Epidermal melanocyte (primary cell): ENCODE results near the gene AUTS2.

Source experiments
- DNase-seq: peaks from one replicate; pipeline ENCODE4 v3.0.0; 2011; ENCODE audit warnings: low spot score; ENCODE audit not compliant: insufficient read length

AUTS2 gene

DNA sequence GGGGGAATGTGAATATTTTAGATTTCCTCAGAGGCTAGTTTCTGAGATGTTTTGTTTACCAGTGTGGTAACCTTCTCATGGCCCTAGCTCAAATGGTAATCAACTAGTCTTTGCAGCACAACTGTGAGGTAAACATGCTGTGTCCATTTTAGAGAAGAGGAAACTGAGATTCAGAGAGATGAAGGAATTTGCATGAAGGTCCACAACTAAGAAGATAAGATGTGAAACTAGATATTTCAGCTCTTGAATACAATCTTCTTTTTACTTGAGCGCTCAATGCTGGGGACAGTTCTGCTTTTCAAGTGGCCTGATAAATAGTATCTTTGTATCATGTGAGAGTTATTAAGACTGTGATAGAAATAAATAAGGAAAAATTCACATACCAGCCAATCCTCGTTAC, 245.4 kb downstream of the AUTS2 start:
- DNase-seq, result no peak

DNA sequence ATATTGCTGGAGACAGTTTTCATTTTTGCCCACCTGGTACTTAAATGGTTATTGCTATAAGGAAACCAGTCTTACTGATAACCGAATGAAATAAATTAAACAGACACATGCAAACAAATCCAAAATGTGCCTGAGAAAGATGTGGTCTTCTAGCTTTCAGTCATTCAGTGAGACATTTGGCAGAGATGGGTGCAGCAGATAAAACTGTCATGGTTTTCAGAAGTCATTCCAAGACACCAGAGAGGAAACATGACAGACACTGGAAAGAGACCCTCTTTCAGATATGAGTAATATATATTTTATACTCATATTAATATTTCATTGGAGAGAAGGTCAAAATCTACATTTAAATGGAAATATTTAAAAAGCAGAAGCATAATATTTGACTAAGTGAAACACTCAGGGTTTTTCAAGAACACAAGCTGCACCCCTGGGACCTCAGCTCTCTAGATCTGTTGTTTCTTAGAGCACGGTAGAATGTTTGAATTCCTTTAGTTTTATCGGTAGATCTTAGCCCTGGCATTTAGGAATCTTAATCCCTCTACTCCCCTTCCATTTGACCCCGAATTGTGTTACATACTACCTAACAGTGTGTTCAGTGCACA, 246.1 kb downstream of the AUTS2 start:
- no peak for DNase-seq

DNA sequence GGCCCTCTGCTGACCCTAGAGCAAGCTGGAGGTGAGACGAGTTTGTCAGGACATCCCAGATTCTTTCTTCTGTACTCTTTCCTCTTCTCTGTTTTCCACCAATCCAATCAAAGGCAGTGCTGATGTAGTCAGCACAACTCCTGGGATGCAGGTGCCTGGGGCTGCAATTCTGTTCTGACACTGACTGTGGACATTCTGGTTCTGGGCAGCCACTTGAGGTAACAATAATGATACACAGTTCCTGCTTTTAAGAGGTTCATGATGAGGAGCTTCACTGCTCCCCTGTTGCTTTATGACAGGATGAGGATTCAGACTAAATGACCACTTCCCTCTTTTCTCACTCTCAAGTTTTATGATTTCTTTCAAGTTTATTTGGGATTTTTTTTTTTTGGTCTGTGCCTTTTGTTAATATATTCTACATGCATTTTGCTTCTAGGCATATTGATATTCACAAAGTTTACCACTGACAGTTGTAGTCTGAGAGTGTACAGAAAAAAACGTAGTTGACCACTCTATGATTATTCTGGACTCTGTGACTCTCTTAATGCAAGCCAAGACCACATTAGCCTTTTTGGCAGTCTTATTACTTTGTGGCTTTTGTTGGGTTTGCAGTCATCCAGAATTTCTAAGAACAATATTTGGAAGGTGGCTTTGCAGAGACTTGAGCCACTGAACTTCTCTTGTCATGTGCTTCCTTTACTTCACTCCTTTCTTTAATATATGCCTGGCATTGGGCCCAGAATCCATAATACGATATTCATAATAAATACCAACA, 247.6 kb downstream of the AUTS2 start:
- no peak for DNase-seq

DNA sequence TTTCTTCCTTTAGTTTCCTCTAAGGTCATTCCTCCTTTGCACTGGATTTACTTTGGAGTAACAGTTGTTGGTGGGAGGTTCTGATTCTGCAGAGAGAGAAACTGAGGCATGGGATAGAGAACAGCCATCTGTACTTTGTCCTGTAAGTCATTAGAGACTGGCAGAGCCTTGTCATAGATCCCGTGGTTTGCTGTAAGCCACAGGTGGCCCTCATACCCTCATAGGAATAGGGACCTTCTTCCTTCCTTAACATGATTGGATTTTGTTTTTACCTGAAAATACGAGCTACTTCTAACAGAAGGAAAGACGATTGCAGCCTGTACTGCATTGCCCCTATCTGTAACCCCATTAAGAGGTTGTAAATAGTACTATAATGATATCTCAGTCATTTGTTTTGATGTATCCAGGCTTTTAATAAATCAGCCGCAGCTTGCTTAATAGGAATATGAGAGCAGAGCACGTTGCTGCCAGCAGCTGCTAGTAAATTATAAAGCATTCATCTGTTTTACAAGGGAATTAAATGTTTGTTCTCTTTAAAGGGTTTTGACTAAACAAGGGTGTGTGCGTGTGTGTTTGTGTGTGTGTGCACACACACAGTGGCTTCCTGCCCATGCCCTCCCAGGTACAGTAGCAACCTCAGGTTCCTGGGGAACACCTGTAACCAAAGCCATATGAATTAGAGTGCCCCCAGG, 249.8 kb downstream of the AUTS2 start:
- DNase-seq, result no peak

DNA sequence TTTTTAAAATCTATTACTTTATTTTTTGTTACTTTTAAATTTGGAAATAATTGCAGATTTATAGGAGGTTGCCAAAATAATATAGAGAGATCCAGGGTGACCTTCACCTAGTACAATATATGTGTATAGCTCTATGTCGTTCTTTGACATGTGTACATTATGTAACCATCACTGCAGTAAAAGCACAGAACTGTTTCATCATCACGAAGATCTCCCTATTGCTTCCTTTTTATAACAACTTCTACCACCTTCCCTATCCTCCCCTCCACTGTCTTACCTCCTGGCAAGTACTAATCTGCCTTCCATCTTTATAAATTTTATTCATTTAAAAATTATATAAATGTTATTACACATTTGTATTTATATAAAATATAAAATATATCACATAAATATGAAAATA, 251.0 kb downstream of the AUTS2 start:
- DNase-seq, result no peak

DNA sequence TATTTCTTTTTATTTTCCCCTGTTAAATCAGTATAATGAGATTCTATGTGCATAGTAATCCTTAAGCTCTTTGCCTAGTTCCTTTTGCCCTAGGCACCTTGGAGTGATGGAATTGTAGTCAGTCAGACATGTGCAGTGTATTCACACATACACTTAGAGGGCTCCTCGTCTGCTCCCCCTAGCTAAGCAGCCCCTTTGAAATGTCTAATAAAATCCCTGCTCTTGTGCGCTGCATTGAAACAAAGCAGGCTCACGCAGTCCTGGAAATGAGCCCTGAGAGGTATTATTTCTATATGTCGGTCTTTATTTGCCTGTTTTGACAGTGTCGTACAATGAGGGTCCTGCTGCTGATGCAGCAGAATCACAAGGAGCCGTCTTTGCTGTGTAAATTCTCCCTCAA, 258.7 kb downstream of the AUTS2 start:
- DNase-seq, result no peak

DNA sequence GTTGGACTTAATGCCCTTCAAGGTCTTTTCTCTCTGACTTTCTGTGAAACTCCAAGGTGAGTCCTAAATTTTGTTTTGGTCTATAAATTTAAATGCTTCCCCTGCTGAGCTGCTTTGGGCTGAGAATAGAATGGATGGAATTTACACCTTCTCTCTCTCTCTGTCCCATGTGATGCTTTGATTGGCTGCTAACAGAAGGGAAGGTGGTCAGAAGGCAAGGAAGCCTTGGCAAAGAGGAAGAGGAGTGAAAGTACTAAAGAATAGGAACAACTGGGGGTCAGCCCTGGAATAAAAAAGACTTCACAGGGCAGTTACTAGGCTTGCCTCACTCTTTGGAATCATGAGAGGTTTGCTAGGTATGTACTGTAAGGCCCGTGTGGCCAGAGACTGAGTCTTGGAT, 260.2 kb downstream of the AUTS2 start:
- no peak for DNase-seq

DNA sequence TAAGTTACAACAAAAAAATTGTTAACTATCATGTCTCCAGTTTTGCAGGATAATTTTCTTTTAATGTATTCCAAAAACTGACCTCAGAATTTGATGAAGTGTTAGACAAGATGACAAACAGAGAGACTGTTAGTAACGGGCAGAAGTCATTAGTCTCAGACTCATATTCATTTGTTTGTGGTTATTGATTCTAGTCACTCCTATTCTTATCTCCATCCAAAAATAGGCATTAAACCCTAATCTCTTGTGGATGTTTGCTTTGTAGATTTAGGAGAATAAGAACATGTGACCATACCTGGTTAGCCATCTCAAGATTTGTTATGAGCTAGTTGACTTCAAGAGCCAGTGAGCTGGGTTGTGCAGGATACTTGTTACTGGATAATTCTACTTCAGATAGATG, 261.1 kb downstream of the AUTS2 start:
- DNase-seq, result no peak

DNA sequence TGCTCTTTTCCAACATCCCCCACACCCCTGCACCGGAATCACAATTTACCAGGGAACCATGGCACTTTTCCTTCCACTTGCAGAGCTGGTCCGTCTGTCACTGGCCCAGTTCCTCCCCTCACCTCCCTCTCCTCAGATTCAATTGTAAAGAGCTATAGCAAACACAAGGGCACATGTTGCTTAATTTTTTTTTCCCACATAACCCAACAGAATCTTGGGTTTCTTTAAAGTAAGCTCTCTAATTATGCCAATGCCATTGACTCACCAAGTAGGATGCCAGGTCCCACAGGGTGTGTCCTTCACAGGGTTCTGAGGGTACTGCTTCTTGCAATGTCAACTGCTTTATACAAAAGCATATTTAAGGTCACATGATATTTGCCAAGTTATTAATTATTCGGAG, 262.2 kb downstream of the AUTS2 start:
- no peak for DNase-seq

DNA sequence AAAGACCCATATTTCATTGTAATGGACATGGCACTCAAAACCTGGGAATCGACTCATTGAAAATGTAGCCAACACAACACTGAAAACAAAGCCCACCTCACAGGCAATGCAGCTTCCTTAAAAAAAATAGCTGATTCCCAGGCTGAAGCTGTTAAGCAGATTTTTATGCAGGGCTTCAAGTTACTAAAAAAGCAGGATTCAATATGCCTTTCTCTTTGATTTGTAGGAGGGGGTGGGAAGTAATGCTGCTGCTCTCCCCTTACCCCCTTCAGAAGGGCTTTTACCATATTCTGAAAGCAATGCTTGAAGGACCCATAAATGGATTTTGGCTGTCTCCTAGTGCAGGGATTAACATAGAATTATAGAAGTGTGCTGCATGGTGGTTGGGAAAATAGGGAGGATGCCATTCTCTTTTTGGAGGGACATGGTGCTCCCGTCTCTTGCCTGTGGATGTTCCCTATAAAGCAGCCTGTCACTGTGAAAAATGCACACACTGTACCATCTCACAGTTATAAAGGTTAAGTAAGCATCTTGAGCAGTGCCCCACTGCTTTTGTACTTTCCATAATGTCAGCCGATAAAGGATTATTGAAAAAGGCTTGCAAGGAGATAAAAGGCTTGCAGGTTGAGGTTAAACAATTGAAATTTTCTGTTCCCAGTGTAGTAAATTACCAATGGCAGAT, 262.8 kb downstream of the AUTS2 start:
- no peak for DNase-seq

DNA sequence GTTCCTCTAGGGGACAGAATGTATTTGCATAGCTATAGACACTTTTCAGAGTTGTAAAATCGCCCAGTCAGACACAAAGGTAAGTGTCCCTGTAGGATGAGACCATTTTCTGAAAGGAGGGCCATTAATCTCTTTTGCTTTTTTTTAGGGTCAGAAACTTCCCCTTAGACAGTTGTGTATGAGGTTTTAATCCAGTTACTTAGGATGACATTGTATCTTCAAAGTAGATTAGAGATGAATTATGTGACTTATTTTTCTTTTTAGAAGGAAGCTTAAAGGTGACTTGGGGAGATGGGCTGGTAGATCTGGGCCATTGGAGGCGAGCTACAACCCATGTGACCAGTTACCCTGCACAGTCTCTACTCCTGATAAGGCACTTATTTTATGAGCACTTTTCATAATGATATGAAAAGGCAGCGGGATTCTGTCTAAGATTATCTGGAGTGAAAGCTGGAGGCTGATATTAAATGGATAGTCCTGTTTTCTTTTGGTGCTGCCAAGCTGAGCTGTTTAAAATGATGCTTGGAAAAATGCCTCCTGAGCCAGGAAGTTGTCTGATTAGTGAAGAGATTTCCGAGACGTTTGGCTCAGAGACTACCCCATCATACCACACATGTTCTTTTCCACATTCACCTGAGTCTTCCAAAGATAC, 264.3 kb downstream of the AUTS2 start:
- DNase-seq, result no peak

DNA sequence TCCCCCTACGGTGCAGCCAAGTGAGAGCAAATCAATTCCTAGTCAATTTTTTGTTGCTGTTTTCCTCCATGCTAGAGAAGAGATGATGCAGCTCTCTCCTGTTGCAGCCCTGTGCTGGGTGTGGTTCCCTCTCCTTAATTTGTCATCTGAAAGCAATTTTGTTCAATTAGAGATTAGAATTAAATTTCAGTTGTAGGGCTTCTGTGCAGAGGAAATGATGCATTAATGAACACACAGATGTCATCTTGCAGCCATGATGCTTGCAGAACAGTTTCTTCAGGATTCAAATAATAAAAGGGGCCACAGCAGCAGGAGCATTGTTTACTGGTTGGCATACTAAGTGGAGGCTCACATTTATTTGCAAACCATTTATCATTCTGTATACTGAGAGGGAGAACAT, 266.0 kb downstream of the AUTS2 start:
- DNase-seq, result no peak

DNA sequence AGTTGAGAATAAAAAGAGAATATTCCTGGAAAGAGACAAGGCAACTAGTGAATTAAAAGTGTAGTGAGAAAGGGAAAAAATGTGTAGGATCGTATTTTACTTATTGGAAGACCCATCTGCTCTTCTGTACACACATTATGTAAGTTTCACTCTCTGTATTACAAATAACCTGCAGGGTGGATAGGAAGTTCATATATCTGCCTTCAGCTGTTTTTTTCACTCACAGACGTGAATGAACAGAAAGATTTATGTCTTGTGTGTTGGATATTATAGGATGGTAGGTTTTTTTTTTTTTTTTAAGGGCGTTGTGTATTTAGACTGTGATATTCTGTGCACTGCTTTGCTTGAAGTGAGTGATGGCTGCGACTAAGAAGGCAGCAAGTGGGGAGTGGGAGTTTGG, 266.5 kb downstream of the AUTS2 start:
- no peak for DNase-seq

DNA sequence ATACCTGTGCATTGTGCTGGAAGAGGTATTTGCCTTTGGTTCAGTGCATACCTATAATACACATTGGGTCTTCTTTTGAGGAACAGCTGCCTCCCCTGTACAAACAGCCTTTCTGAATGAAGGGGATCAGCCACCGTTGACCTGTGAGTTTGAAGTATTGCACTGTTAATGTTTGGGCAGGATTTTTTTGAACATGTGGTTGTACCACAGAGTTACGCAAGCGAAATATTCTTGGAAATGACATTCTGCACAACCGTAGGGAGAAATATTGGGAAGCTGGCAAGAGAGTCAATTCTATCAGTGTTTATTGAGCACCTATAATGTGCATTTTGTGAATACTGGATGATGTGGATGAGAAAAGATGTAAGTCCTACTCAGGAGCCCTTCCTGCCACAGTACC, 270.6 kb downstream of the AUTS2 start:
- DNase-seq, result no peak

DNA sequence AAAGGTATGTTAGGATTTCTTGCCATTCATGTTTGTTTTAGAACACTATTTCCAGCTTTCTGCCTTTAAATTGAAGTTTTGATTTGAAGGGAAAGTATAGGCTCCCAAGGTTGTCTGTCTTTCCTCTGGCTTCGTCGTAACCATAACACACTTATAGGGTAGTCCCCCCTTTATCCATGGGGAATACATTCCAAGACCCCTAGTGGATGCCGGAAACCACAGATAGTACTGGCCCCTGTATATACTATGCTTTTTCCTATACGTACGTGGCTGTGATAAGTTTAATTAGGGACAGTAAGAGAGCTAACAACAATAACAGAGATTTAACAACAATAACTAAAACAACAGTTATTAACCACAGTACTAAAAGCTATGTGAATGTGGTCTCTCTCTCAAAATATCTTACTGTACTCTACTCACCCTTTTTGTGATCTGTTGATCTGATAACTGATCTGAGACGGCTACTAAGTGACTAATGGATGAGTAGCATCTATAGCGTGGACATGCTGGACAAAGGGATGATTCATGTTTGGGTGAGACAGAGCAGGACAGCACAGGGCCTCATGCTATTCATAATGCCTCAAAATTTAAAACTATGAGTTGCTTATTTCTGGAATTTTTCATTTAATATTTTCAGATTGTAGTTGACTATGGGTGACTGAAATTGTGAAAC, 273.1 kb downstream of the AUTS2 start:
- no peak for DNase-seq

DNA sequence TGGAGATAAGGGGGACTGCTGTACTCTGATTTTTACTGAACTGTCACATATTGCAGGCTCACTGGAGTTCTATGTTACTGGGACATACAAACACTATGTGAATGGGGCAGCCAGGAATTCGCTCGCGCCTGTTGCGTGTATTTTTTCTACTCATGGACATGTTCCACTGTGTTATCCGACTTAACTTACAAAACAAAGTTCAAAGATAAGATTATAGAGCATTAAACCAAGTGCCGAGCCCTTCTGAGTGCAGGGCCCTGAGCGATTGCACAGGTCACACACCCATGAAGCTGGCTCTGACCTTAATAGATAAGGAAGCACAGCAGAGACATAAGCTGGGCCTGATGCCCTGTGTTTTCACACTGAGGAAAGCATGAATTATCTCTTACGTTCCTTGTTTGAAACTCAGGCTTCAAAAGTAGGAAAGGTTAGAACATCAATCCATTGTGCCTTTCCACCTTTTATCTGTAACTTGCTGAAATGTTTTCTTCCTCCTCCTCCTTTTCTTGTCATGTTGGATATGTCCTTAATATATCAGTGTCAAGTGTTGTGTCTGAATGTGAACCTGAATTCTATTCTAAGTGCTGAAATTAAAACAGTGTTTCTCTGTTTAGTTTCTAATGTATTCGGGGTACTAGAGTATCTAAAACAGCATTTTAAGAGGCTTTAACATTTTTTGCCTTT, 273.8 kb downstream of the AUTS2 start:
- DNase-seq, result no peak

DNA sequence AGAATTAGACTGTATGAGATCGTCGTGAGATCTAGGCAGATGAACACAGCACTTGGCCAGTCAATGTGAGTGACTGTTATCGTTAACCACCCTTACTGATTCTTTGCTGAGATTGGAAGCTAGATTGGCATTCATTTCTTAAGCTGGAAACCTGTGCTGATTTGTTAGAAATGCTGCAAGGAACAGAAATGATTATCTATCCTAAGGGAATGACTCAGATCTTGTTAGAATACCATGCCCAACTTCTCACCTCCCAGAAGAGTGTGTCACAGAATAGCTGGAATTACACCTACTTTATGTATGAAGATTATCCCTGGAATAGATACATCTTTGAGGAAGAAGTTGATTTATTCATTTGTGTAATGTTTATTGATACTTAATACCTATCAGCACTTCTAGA, 275.2 kb downstream of the AUTS2 start:
- no peak for DNase-seq

DNA sequence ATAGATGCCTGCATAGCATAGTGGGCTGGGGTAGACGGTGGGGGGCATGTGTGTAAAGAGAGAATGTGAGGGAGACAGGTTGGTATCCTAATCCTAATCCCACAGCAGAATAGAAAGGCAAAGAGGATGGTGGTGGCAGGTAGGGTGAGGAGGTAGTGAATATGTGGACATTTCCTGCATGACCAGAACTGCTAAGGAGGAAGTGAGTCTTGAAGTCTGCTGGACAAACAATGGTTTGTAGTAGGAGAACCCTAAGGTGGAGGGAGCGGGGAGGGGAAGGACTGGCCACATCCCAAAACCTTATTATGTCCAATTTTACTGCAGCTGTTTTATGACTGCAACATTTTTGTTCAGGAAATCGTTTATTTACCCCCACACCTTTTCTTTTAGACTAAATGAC, 279.7 kb downstream of the AUTS2 start:
- DNase-seq, result no peak

DNA sequence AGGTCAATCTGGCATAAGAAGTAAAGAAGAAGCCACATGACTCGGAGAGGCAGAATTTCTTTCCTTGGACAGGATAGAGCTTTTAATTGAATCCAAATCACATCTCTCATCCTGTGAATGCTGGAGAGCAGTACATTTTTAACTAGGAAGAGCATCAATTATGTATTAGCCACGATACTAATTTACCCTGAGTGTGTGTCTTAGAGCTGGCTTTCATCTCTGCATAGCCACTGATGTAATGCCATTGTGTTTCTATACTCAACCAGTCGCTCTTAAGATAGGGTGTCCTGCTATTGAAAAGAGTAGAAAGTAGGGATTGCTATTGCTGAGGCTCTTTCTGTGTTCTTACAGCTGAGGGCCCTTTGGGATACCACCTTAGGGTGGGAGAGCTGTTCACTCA, 280.3 kb downstream of the AUTS2 start:
- DNase-seq, result no peak

DNA sequence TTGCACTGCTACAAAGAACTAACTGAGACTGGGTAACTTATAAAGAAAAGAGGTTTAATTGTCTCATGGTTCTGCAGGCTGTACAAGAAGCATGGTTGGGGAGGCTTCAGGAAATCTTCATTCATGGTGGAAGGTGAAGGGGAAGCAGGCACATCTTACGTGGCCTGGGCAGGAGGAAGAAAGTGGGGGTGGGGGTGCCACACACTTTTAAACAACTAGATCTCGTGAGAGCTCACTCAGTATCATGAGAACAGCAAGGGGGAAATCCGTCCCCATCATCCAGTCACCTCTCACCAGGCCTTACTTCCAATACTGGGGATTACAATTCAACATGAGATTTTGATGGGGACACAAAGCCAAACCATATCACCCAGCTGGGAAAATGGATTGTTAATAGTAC, 281.7 kb downstream of the AUTS2 start:
- DNase-seq, result no peak

DNA sequence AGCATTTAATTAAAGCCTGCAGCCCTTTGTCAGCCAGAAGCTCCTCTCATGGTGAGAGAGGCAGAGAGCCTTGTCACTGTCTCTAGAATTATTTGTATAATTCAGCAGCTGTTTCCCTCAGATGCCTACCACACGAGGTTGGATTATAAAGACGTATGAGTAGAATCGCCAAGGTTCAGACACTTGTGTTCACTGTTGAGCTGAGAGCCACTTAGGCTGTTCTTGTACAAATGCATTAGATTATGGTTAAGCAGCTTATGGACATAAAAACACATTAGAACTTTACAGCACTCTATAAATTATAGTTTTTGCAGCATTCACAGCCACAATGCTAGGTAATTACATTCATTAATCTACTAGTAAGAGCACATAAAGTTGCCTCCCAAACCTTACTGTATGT, 282.6 kb downstream of the AUTS2 start:
- DNase-seq, result no peak
